HL-60 (cell line): Measurements from ENCODE around the gene NMS.

ENCODE experiments used
- GABPA ChIP-seq: IDR thresholded peaks from 2 replicates; pipeline ENCODE4 v1.6.1; 2012; ENCODE audit warnings: low read depth
- SPI1 ChIP-seq: IDR thresholded peaks from 2 replicates; pipeline ENCODE4 v1.6.1; 2012; ENCODE audit warnings: low read depth, mild to moderate bottlenecking, borderline replicate concordance
- TF ChIP-seq, protein P1 (sequence below): IDR thresholded peaks from one replicate; pipeline ENCODE4 v1.5.1; 2011; ENCODE audit warnings: low read length, control low read depth, inconsistent platforms; ENCODE audit not compliant: insufficient read depth
- TF ChIP-seq, protein P2 (sequence below): IDR thresholded peaks from 2 replicates; pipeline ENCODE4 v1.6.1; 2012; ENCODE audit warnings: low read depth; ENCODE audit not compliant: insufficient replicate concordance

DNA sequence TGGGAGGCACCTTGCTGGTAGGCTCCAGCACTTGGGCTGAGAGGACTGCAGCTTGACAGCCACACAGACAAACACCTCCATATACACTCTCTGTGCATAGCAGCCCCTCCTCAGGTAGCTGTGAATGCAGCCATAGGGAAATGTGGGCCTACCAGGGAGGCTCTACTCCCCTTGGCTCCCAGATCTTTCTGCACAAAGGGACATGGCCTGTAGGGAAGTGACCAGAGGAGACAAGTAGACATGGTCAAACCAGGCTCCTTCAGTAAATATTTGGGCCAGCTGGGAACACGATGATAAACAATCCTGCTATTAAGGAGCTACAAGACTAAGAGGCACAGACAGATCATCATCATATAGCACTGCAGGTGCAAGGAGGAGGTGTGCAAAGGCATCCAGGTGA lies 56.6 kb downstream of the NMS start:
- TF ChIP-seq, protein P1, sequence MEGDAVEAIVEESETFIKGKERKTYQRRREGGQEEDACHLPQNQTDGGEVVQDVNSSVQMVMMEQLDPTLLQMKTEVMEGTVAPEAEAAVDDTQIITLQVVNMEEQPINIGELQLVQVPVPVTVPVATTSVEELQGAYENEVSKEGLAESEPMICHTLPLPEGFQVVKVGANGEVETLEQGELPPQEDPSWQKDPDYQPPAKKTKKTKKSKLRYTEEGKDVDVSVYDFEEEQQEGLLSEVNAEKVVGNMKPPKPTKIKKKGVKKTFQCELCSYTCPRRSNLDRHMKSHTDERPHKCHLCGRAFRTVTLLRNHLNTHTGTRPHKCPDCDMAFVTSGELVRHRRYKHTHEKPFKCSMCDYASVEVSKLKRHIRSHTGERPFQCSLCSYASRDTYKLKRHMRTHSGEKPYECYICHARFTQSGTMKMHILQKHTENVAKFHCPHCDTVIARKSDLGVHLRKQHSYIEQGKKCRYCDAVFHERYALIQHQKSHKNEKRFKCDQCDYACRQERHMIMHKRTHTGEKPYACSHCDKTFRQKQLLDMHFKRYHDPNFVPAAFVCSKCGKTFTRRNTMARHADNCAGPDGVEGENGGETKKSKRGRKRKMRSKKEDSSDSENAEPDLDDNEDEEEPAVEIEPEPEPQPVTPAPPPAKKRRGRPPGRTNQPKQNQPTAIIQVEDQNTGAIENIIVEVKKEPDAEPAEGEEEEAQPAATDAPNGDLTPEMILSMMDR: no peak
- no peak for TF ChIP-seq GABPA
- TF ChIP-seq, protein P2, sequence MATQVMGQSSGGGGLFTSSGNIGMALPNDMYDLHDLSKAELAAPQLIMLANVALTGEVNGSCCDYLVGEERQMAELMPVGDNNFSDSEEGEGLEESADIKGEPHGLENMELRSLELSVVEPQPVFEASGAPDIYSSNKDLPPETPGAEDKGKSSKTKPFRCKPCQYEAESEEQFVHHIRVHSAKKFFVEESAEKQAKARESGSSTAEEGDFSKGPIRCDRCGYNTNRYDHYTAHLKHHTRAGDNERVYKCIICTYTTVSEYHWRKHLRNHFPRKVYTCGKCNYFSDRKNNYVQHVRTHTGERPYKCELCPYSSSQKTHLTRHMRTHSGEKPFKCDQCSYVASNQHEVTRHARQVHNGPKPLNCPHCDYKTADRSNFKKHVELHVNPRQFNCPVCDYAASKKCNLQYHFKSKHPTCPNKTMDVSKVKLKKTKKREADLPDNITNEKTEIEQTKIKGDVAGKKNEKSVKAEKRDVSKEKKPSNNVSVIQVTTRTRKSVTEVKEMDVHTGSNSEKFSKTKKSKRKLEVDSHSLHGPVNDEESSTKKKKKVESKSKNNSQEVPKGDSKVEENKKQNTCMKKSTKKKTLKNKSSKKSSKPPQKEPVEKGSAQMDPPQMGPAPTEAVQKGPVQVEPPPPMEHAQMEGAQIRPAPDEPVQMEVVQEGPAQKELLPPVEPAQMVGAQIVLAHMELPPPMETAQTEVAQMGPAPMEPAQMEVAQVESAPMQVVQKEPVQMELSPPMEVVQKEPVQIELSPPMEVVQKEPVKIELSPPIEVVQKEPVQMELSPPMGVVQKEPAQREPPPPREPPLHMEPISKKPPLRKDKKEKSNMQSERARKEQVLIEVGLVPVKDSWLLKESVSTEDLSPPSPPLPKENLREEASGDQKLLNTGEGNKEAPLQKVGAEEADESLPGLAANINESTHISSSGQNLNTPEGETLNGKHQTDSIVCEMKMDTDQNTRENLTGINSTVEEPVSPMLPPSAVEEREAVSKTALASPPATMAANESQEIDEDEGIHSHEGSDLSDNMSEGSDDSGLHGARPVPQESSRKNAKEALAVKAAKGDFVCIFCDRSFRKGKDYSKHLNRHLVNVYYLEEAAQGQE: no peak
- no peak for TF ChIP-seq SPI1
